TTC549 (cell line): Measurements from ENCODE around the gene ADGRD1.

Experiments used
- FAIRE-seq: peaks from 2 replicates; lab custom pipeline; 2012; peaks lifted over from hg19 to GRCh38; lab: Jason Lieb, UNC

Gene ADGRD1

DNA sequence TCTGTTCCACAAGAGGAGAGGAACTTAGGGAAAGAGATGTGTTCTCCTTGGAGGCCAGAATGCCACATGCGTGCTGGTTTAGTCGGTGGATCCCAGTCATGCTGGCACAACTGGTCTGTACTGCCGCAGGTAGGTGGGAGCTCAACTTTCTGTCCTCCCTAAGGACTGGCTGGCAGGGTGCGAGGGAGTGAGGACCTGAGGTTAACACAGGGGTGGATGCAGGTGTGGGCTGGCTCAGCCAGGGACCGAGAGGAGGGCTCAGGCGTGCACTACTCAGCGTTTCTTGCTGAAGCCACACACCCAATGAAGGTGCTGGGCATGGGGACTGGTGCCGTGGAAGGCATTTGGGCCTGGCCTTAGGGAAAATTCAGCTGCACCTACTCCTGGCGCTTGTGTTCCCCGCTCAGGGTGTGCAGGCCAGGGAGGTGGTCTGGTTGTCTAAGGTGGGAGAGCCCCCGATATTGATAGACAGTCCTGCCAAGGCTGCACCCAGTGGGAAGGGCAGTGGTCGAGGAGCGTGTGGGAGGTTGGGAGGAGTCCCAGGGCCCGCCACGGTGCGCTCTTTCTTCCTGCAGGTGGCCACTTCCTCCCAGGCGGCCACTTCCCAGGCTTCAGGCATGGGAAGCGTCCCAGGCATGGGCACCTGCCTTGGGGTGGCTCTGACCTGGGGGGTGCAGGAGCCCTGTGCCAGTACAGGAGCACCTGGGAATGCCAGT, 138.4 kb downstream of the ADGRD1 start:
- FAIRE-seq, result no peak

DNA sequence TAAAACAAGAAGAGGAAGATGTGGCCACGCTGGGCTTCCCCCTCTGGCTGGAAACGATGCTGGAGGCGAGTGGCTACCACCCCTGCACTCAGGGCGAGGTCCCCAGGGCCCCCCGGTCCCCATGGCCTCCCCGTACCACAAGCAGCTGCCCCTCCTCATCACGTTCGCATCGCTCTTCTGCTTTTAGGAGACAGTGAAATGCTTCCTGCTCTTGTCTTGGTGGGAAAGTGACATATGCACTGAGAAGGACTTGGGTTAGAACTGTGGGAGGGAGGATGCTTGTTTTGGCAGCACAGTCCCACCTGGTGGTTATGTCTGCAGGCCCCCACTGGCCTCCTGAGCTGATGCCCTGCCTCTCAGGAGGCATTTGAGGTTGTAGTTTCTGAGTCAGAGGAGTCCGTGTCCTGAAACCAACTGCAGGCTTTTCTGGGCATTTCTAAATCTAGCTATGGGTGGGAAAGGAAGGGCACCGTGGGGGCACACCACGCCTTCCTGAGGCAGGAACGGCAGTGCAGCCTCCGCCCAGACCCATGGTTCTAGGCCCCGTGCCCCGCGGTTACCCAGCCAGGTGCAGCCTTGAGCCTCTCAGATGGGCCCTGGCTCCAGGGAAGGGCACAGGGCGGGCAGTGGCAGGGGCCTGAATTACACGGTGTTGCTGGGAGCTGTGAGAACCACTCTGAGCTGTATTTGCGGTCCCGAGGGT, 139.3 kb downstream of the ADGRD1 start:
- no peak for FAIRE-seq

DNA sequence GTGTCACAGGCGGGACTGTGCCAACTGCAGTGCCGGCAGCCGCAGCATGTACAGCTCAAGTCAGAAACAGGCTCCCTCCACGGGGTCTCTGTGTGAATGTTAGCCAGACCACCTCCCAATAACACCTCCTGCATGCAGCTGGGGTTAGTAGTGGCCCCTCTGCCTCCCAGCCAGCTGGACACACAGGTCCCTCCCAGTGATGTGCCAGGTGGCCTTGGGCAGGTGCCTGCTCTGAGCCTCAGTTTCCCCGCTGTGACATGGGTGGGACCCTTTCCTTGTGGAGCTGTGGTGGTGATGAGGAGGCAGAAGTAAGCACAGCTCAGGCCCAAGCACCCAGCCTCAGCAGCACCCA, 139.9 kb downstream of the ADGRD1 start:
- no peak for FAIRE-seq

DNA sequence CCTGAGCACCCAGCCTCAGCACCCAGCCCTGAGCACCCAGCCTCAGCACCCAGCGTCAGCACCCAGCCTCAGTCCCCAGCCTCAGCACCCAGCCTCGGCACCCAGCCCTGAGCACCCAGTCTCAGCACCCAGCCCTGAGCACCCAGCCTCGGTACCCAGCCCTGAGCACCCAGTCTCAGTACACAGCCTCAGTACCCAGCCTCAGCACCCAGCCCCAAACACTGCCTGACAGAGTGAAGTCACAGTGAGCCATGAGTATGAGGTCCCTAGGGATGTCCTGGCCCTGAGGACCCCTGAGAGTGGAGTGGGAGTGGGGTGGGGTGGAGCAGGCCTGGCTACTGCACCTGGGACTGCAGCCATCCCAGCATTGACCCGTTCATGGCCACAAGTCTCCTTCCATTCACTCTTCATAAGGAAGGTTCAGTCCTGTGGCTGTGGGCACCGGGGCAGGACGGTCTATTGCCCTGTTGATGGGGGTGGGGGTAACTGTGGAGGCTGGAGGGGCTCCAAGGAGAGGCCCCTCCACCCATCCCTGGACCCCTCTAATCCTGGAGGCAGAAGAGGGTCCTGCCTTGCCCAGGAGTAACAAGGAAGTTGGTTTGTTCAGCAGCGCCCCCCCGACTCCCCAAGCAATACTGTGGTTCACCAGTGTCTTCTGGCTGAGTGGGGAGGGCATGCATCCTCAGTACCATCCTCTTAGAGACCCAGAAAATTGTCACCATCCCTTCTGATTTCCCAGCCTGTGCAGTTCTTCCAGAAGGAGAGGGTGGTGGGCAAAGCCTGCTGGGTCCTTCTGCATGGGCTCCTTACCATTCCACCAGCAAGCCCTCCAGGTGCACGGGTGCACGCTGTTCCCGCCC, 140.5 kb downstream of the ADGRD1 start:
- no peak for FAIRE-seq

- no peak for FAIRE-seq
These were observed 141.4 kb downstream of the ADGRD1 start for GRCh38 chr12:131094831-131095805.

- FAIRE-seq, result no peak
These were observed 142.3 kb downstream of the ADGRD1 start for GRCh38 chr12:131095826-131096680.

GRCh38 chr12:131096681-131097181, 143.0 kb downstream of the ADGRD1 start:
- no peak for FAIRE-seq

GRCh38 chr12:131097202-131098177, 143.8 kb downstream of the ADGRD1 start:
- no peak for FAIRE-seq

DNA sequence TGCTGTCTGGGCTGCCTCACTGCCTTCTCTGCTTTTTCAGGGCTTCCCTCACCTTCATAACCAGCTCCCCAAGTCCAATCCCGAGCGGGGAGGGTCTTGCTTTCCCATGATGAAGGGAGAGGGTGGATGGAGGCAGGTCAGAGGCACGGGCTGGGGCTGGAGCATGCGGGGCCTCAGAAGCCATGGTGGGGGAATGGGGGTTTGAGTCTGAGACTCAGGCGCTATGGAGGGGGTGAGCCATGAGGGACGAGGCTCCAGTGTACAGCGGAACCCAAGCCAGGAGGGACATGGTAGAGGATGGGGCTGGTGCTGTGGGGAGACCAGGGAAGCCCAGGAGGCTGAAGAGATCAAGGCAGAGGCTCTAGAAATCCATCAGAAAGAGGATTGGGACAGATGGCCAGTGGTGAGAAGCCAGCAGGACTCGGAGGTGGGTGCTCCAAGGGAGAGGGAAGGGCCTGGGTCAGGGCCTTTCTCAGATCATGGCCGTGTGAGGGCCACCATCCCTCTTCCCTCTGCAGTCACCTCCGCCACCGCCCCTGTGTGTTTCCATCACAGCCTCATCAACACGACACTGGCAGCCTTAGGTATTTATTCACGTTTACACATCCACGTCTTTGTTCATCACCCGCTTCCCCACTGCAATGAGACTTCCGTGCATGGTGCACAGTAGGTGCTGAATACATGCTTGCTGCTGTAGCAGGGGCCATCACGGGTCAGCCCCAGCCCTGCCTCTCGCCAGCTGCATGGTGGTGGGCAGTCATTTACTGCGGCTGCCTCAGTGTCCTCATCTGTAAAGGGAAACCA, 144.7 kb downstream of the ADGRD1 start:
- FAIRE-seq, result no peak

- no peak for FAIRE-seq
These were observed 146.4 kb downstream of the ADGRD1 start for GRCh38 chr12:131100031-131100674.

GRCh38 chr12:131101006-131101405, 147.3 kb downstream of the ADGRD1 start:
- no peak for FAIRE-seq

DNA sequence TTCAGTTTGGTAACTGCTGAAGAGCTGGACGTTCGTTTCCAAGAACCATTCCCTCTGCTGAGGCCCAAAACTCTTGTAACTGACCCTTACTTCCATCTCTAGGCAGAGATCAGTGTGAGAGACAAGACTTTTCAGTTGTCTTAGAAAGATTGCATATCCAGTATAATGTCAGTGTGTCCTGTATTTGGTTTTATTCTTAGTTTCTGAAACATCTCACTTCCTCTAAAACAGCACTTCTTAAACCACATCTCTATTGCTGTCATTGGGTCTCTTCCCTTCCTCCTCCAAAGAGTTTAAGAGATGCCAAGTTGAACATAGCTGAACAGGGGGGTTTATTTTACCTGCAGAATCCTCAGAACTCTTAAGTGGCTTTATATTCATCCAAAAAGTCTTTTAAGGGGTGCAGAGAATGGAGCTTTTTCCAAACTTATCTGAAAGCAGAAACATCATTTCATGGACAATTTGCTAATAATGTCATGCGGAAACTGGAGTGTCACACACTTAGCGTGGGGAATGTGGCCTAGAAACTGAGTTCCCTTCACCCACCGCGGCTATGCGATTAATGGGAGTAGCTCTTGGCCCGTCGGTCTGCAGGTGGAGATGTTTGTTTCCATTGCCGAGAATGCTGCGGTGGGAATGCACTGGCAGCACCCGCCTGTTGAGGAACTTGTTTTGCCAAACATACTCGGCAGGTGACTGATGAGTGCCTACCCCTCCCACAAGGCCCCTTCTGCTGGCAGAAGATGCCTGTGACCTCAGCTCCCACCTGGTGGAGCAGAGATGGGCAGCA, 148.2 kb downstream of the ADGRD1 start:
- no peak for FAIRE-seq

GRCh38 chr12:131102493-131102931, 148.8 kb downstream of the ADGRD1 start:
- FAIRE-seq, result no peak

DNA sequence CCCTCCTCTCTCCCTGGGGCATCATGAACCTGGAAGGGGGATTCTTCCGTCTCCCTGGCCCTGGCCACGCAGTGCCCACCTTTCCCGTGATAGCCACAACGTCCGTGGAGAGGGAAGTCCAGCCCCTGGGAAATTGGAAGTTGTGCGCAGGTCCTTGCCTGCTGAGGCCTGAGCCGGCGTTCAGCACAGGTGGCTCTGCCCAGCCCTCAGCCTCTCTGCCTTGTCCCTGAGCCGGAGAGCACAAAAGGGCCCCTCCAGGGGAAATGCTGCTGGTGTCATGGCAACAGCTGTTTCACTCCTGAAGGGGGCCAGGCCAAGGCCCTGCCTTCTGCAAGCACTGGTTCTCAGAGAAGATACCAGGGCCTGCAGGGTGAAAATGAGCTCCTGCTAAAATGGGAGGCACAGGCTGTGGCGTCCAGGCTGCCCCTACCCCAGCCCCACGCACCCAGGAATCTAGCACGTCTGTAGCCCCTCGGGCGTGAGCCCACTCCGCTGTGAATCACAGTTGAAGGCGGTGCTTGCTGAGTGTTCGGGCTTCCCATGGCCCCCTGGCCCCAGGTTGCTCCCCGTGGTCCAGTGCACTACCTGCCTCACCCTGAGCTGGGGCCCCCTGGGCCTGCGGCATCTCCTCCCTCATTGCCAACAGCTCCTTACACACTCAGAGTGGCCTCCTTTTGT, 149.4 kb downstream of the ADGRD1 start:
- FAIRE-seq, result no peak

- no peak for FAIRE-seq
These were observed 150.2 kb downstream of the ADGRD1 start for GRCh38 chr12:131103669-131104462.
